Aorta (tissue), 5 donors: ENCODE measurements around the gene ARHGAP4. TPM values are rescaled to one million over a fixed set of nuclear protein-coding genes. Genes with fewer than 3 reads are reported as not detected.
A peak's percentile ranks its signal among the peaks of the same experiment; 100 is the strongest.

Source experiments
- ATAC-seq: fragments of 200-7000 bp; cut with Tn5 transposase; one replicate; pipeline ENCODE4 v1.9.1; 2022; ENCODE audit warnings: moderate library complexity; ENCODE audit not compliant: low FRiP score
- DNase-seq, 2 donors: peaks; one replicate each; pipeline ENCODE4 v3.0.0-alpha.2; 2020
- H3K27ac ChIP-seq, 2 donors: one replicate each; pipeline ENCODE4 v1.5.1; 2013; ENCODE audit warnings: low read length in 2 of 2, mild to moderate bottlenecking in 2 of 2, moderate library complexity in 2 of 2, control low read depth in 1 of 2, inconsistent platforms in 1 of 2, low read depth in 1 of 2
- H3K27me3 ChIP-seq, 2 donors: one replicate each; pipeline ENCODE4 v1.6.1; 2013; ENCODE audit warnings: control low read depth in 1 of 2, low read length in 1 of 2, mild to moderate bottlenecking in 1 of 2, moderate library complexity in 1 of 2; ENCODE audit not compliant: insufficient read depth in 2 of 2, control insufficient read depth in 1 of 2
- H3K36me3 ChIP-seq, 2 donors: one replicate each; pipeline ENCODE4 v1.6.1; 2013; ENCODE audit warnings: control low read depth in 1 of 2, low read length in 1 of 2, mild to moderate bottlenecking in 1 of 2; ENCODE audit not compliant: insufficient read depth in 2 of 2, control insufficient read depth in 1 of 2
- H3K4me1 ChIP-seq, 2 donors: one replicate each; pipeline ENCODE4 v1.6.1; 2013; ENCODE audit warnings: low read length in 2 of 2, control low read depth in 1 of 2, mild to moderate bottlenecking in 1 of 2, moderate library complexity in 1 of 2; ENCODE audit not compliant: insufficient read depth in 2 of 2, control insufficient read depth in 1 of 2
- H3K4me3 ChIP-seq, 2 donors: one replicate each; pipeline ENCODE4 v1.5.1; 2013; ENCODE audit warnings: low read length in 2 of 2, control low read depth in 1 of 2, mild to moderate bottlenecking in 1 of 2
- H3K9me3 ChIP-seq: one replicate; pipeline ENCODE4 v1.6.1; 2013; ENCODE audit warnings: mild to moderate bottlenecking, low read length; ENCODE audit not compliant: control insufficient read depth
- WGBS, 2 donors: extraction: QIAGEN DNeasy Blood & Tissue Kit; methylation state at CpG; one replicate each; pipeline ENCODE4 v1.1.7; 2013; 5-methylcytosine and 5-hydroxymethylcytosine counted together
- intact Hi-C, 2 donors: fragments of 100-400 bp; cut with DNase I; formaldehyde crosslinking; loops; one replicate each; pipeline versions ENCODE4 v1.14.2 to v1.15.0; 2022
- polyA plus RNA-seq, 2 donors: library from polyadenylated mRNA; stranded (reverse); fragments of 200-250 nt; gene quantifications; one replicate each; pipeline ENCODE4 v1.2.3, GENCODE V29; 2013
- total RNA-seq, 2 donors: library from RNA; stranded (reverse); fragmentation: NEBNext Ultra II Directional; extraction: Animal tissue kit (Norgen Biotek cat#: 25700); gene quantifications; one replicate each; pipeline ENCODE4 v1.2.1, GENCODE V29; 2021
- donor health status: healthy with polysubstance abuse.
- donor health status: Bipolar disorder and iron deficiency.
- donor health status: DM: no; HTN: no; CAD: no.
- donor health status: DM: no; HTN: no; CAD: no.
- donor health status: DM: yes; HTN: yes; CAD: no.

The ARHGAP4 gene
- total and polyA plus RNA-seq, 4 donors, result 13.5 to 81.3 (median 34.0) TPM

DNA sequence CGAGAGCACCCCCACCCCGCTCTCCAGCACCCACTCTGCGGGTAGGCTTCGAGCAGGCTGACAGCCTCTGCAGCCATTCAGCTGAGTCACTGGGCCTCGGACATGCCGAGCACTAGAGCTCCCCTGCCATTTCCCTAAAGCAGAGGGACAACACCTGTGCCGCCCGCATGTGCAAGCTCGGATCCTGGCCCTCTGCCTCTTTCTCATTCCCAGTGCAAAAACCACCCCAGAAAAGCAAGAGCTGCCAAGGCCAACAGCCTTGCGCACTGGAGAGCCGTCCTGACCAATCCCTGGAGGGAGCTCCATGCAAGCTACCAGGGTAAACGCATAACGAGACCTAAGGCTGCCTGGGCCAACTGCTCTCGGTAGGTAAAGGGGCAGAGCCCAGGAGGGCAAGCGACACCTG is 40.2 kb upstream of the ARHGAP4 start:
- Histone ChIP-seq H3K4me3 (no peak overlapping the region), H3K36me3 (no peaks in the 10 kb centered on the region), H3K9me3 (no peaks in the 10 kb centered on the region), H3K27me3 (no peaks in the 10 kb centered on the region), H3K27ac (no peak overlapping the region), H3K4me1 (no peaks in the 10 kb centered on the region)
- intact Hi-C loops, result no loop called here
- peak; percentile 53 to 77 for DNase-seq
- no peak for ATAC-seq
- WGBS, 2 donors, result 20 to 56% methylated on average over 15 of the region's 15 CpGs

DNA sequence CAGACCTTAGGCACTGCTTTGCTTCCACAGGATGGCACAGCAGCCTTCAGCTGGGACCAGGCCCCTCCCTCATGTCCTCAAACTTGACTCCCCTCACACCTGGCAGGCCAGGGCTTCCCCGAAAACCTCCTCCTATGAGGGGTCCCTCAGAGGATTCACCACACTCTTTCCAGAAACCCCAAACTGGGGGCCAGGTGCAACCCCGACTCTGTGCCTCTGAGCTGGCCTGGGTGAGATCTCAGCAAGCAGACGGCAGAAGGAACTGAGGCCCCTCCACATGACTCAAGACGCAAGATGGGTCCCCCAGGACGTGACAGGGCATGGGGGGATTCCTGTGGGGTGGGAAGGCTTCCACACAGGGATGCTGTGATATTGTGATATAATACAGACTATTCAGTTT is 39.3 kb upstream of the ARHGAP4 start:
- H3K4me1 ChIP-seq, result no peaks in the 10 kb centered on the region
- H3K36me3 ChIP-seq, result no peaks in the 10 kb centered on the region
- intact Hi-C loops, result no loop called here
- 82 to 86% methylated on average over 5 of the region's 5 CpGs for WGBS, 2 donors
- no peak overlapping the region for H3K4me3 ChIP-seq
- ATAC-seq (no peak), DNase-seq (peak in 1 of 2 donors; percentile 57)
- no peaks in the 10 kb centered on the region for H3K27me3 ChIP-seq
- no peak overlapping the region for H3K27ac ChIP-seq
- H3K9me3 ChIP-seq, result no peaks in the 10 kb centered on the region

DNA sequence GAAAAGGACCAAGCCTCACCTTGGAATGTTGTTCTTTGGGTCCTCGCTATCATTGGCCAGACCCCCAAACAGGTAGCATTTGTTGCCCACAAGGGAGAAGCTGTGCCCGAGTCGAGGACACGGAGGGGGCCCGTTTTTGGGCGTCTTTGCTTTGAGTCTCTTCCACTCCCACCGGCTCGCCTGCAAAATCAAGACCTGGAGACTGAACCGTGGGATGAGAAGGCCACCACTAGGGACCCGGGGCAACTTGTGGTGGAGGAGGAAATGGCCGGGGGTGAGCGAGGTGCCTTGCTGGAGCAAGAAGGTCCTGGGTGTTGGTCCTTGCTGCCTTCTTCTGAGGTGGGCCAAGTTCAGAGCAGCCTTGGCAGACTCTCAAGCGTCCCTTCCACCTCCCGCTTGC is 38.0 kb upstream of the ARHGAP4 start:
- Histone ChIP-seq H3K4me1 (no peaks in the 10 kb centered on the region), H3K27ac (no peak overlapping the region), H3K27me3 (no peaks in the 10 kb centered on the region), H3K4me3 (no peak overlapping the region), H3K36me3 (no peaks in the 10 kb centered on the region), H3K9me3 (no peaks in the 10 kb centered on the region)
- DNase-seq (peak in 1 of 2 donors; percentile 64), ATAC-seq (no peak)
- WGBS, 2 donors, result 87 to 91% methylated on average over 14 of the region's 14 CpGs
- intact Hi-C loops, result no loop called here

DNA sequence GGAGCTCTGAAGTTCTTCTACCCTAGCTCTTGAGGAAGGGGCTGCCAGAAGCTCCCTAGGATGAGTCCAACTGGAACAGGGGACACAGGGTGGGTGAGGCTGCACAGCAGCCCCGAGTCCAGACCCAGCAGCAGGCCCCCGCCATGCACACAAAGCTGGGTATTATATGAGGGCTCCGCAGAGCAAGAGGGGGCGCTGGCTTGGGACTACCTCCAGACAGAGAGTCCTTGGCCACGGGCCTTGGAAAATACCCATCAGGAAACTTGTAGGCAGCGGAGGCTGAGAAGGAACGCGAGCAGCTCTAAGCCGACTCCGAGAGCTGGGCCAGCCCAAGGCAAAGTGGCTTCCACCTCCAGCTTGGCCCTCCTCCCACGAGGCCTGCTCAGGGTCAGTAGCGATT is 37.5 kb upstream of the ARHGAP4 start:
- H3K9me3 ChIP-seq, result no peaks in the 10 kb centered on the region
- 82 to 85% methylated on average over 12 of the region's 12 CpGs for WGBS, 2 donors
- no peak overlapping the region for H3K4me3 ChIP-seq
- ATAC-seq (no peak), DNase-seq (peak in 1 of 2 donors; percentile 67)
- intact Hi-C loops, result no loop called here
- H3K27ac ChIP-seq, result no peak overlapping the region
- no peaks in the 10 kb centered on the region for H3K27me3 ChIP-seq
- H3K36me3 ChIP-seq, result peaks cover 0 to 2% of the 10 kb centered on the region in 2 donors
- H3K4me1 ChIP-seq, result no peaks in the 10 kb centered on the region

DNA sequence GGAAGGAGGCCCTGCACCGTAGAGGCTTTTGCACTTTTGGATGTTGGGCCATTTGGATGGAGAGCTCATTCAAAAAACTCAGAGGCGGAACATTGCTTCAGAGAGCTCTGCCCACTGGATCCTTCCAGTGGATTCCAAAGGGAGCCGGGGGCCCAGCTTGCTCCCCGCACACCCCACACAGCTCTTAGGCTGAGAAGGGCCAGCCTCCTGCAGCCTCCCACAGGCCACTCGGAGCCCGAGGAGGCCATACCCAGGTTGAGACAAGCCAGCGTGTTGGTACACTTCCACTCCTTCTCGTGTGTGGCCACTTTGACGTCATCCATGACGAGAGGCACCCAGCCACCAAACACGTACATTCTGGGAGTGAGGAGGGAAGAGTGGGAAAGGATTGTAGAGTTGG is 35.2 kb upstream of the ARHGAP4 start:
- Histone ChIP-seq H3K36me3 (peaks cover 0 to 4% of the 10 kb centered on the region in 2 donors), H3K4me1 (no peaks in the 10 kb centered on the region), H3K27me3 (no peaks in the 10 kb centered on the region), H3K27ac (no peak overlapping the region), H3K4me3 (no peak overlapping the region), H3K9me3 (no peaks in the 10 kb centered on the region)
- 87 to 89% methylated on average over 11 of the region's 11 CpGs for WGBS, 2 donors
- intact Hi-C loops, result no loop called here
- no peak for DNase-seq
- ATAC-seq, result no peak

DNA sequence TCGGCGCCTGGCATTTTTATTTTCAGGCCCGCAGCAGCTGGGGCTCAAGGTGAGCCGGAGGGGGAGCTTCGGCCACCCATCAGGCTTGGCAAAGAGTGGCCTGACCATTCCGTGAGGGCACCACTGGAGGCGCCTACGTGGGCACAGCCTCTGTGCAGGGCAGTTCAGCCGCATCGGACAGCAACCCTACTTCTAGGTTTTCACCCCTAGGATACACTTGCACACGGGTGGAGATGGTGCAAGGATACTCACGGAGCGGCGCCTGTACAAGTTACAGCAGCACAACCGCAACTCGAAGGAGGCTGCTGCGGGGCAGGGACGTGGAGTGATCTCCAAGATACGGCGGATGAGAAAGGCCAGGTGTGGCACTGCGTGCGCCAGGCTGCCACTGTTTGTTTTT is 34.7 kb upstream of the ARHGAP4 start:
- Histone ChIP-seq H3K27ac (no peak overlapping the region), H3K27me3 (no peaks in the 10 kb centered on the region), H3K4me3 (no peak overlapping the region), H3K36me3 (peaks cover 0 to 4% of the 10 kb centered on the region in 2 donors), H3K4me1 (no peaks in the 10 kb centered on the region), H3K9me3 (no peaks in the 10 kb centered on the region)
- intact Hi-C loops, result no loop called here
- DNase-seq (peak in 1 of 2 donors; percentile 62), ATAC-seq (no peak)
- WGBS, 2 donors, result 89 to 93% methylated on average over 22 of the region's 22 CpGs

DNA sequence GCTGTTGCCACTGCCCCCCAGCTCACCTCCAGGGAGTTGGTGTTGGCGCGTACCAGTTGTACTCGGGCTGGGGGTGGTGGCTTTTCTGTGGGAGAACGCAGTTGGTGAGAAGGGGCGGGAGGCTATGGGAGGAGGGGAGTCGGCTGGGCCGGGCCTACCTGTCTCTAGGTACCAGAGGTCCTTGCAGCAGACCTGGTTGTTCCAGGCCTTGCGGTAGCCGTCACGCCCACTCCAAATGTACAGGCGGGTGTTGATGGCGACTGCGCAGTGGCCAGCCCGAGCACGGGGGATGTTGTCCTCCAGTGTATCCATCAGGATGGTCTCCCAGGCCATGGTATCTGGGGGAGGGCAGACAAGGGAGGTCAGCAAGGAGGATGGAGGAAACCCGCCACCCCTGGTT is 34.0 kb upstream of the ARHGAP4 start:
- Histone ChIP-seq H3K9me3 (no peaks in the 10 kb centered on the region), H3K36me3 (peaks cover 0 to 4% of the 10 kb centered on the region in 2 donors), H3K4me1 (no peaks in the 10 kb centered on the region), H3K4me3 (no peak overlapping the region), H3K27me3 (no peaks in the 10 kb centered on the region), H3K27ac (no peak overlapping the region)
- 94 to 97% methylated on average over 16 of the region's 16 CpGs for WGBS, 2 donors
- DNase-seq, result peak in 1 of 2 donors; percentile 62
- intact Hi-C loops, result no loop called here
- ATAC-seq, result no peak

DNA sequence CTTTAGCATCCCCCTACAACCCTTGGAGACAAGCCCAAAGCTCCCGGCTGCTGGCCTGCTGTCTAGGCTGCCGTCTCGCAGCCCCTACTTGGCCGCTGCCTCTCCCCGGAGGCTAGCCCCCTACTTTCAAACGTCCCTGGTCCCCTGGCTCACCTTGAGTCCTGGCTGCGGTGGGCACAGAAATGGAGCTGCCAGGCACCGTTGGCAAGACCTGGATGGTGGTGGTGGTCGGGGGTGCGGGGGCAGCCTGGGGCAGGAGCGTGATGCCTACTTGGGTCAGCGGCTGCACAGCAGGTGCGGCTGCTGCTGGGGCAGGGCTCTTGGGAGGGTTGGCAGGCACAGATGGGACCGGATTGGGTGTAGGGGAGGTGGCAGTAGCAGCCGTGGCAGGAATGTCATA is 33.6 kb upstream of the ARHGAP4 start:
- peaks cover 0 to 4% of the 10 kb centered on the region in 2 donors for H3K36me3 ChIP-seq
- no peak for ATAC-seq
- WGBS, 2 donors, result 86 to 93% methylated on average over 15 of the region's 15 CpGs
- no peaks in the 10 kb centered on the region for H3K4me1 ChIP-seq
- no peak overlapping the region for H3K27ac ChIP-seq
- intact Hi-C loops, result loop anchor here in 1 of 2 donors (10.0 kb wide), 1 partner anchor 1005 kb away; no protein-coding TSS in a partner anchor
- DNase-seq, result peak in 1 of 2 donors; percentile 59
- H3K4me3 ChIP-seq, result no peak overlapping the region
- H3K9me3 ChIP-seq, result no peaks in the 10 kb centered on the region
- no peaks in the 10 kb centered on the region for H3K27me3 ChIP-seq

DNA sequence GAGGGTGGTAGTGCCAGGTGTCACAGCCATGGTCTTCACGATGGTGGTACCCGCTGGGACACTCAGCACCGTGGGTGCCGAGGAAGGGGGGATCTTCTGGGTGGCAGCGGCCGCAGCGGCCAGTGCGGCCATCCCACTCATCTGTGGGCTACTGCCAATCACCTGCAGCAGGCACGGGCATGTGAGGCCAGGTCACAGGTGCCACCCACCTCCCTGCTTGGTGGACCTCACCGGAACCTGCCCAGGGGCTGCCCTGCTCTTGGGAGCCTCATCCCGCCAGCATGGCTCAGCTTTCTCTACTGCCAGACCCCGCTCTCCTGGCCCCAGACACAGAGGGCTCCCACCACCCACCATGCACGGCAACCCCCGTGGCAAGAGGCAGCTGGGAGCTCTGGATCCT is 32.5 kb upstream of the ARHGAP4 start:
- peaks cover 0 to 4% of the 10 kb centered on the region in 2 donors for H3K36me3 ChIP-seq
- peak in 1 of 2 donors; percentile 62 for DNase-seq
- intact Hi-C loops, result loop anchor here in 1 of 2 donors (10.0 kb wide), 1 partner anchor 1004 kb away; no protein-coding TSS in a partner anchor
- no peaks in the 10 kb centered on the region for H3K9me3 ChIP-seq
- H3K4me3 ChIP-seq, result no peak overlapping the region
- no peak for ATAC-seq
- 91 to 92% methylated on average over 14 of the region's 14 CpGs for WGBS, 2 donors
- H3K27ac ChIP-seq, result no peak overlapping the region
- H3K4me1 ChIP-seq, result no peaks in the 10 kb centered on the region
- no peaks in the 10 kb centered on the region for H3K27me3 ChIP-seq
